Endodermal cell (in vitro differentiated cells): ENCODE results near the gene ALDH3B2. TPM values are rescaled to one million over a fixed set of nuclear protein-coding genes. Genes with fewer than 3 reads are reported as not detected.

Source experiments
- DNase-seq: peaks from one replicate; pipeline ENCODE4 v3.0.0-alpha.2; 2017
- H3K27ac ChIP-seq: 2 replicates; pipeline ENCODE4 v1.5.1; 2013; ENCODE audit warnings: mild to moderate bottlenecking, low read depth, low read length, moderate library complexity
- H3K27me3 ChIP-seq: 2 replicates; pipeline ENCODE4 v1.6.1; 2013; ENCODE audit warnings: mild to moderate bottlenecking, low read length, moderate library complexity; ENCODE audit not compliant: insufficient read depth, control insufficient read depth, poor library complexity, severe bottlenecking
- H3K36me3 ChIP-seq: 2 replicates; pipeline ENCODE4 v1.7.0; 2013; ENCODE audit warnings: mild to moderate bottlenecking, low read length, moderate library complexity; ENCODE audit not compliant: control insufficient read depth, insufficient read depth
- H3K4me1 ChIP-seq: one replicate; pipeline ENCODE4 v1.7.0; 2013; ENCODE audit warnings: low read length; ENCODE audit not compliant: control insufficient read depth, insufficient read depth
- H3K4me3 ChIP-seq: 2 replicates; pipeline ENCODE4 v1.5.1; 2013; ENCODE audit warnings: mild to moderate bottlenecking, low read length, moderate library complexity
- H3K9ac ChIP-seq: 2 replicates; pipeline ENCODE4 v1.6.1; 2013; ENCODE audit warnings: mild to moderate bottlenecking, low read length, moderate library complexity; ENCODE audit not compliant: poor library complexity, severe bottlenecking; ENCODE audit errors: extremely low read depth
- H3K9me3 ChIP-seq: 2 replicates; pipeline ENCODE4 v1.6.1; 2013; ENCODE audit warnings: mild to moderate bottlenecking, low read length, moderate library complexity; ENCODE audit not compliant: control insufficient read depth
- H3K27ac Mint-ChIP-seq: 2 replicates; pipeline ENCODE4 v1.8.0; 2020; ENCODE audit warnings: mixed read lengths
- H3K27me3 Mint-ChIP-seq: 2 replicates; pipeline ENCODE4 v1.8.0; 2021; ENCODE audit warnings: mild to moderate bottlenecking, mixed read lengths; ENCODE audit not compliant: insufficient read depth
- H3K36me3 Mint-ChIP-seq: 2 replicates; pipeline ENCODE4 v1.8.0; 2020; ENCODE audit warnings: low read depth, mixed read lengths
- H3K4me1 Mint-ChIP-seq: 2 replicates; pipeline ENCODE4 v1.8.0; 2020; ENCODE audit warnings: mixed read lengths
- H3K4me3 Mint-ChIP-seq: 2 replicates; pipeline ENCODE4 v1.8.0; 2020; ENCODE audit warnings: mild to moderate bottlenecking, moderate library complexity, mixed read lengths
- H3K9me3 Mint-ChIP-seq: 2 replicates; pipeline ENCODE4 v1.8.0; 2020; ENCODE audit warnings: mild to moderate bottlenecking, mixed read lengths
- CTCF ChIP-seq: fragments of 200-600 bp; sonication (generic); conservative IDR thresholded peaks from 2 replicates; pipeline ENCODE4 v1.5.0; 2021; ENCODE audit warnings: antibody characterized with exemption, mild to moderate bottlenecking
- WGBS, 2 experiments: methylation state at CpG; one replicate each; pipeline versions ENCODE4 v1.1.5 to v1.1.7; 2013; ENCODE audit warnings: missing lambda C conversion rate in 2 of 2, mixed read lengths in 1 of 2; ENCODE audit not compliant: insufficient coverage in 1 of 2, insufficient read length in 1 of 2; 5-methylcytosine and 5-hydroxymethylcytosine counted together
- total RNA-seq, 2 donors: library from RNA; stranded (reverse); fragmentation: NEBNext Ultra II Directional in 1 of 2; extraction: Animal tissue kit (Norgen Biotek cat#: 25700) in 1 of 2; gene quantifications; 2 replicates in 1 of 2; 3 replicates in 1 of 2; pipeline ENCODE4 v1.2.1, GENCODE V29; 2021

The ALDH3B2 gene
- total RNA-seq, 2 donors from 2014 or later = not detected

GRCh38 chr11:67698247-67698646, 23.8 kb upstream of the ALDH3B2 start:
- DNase-seq = peak; percentile 61
- no peak overlapping the region for H3K27ac Mint-ChIP-seq
- no peaks in the 10 kb centered on the region for H3K27me3 ChIP-seq
- no peaks in the 10 kb centered on the region for H3K4me1 ChIP-seq
- H3K4me3 Mint-ChIP-seq = no peak overlapping the region
- no peak overlapping the region for H3K27ac ChIP-seq
- no peaks in the 10 kb centered on the region for H3K27me3 Mint-ChIP-seq
- peaks cover 28% of the 10 kb centered on the region for H3K9me3 ChIP-seq
- peak; percentile 44 for TF ChIP-seq CTCF
- 70 to 89% methylated on average over 3 to 4 of the region's 6 CpGs for WGBS, 2 experiments
- peaks cover 4% of the 10 kb centered on the region for H3K4me1 Mint-ChIP-seq
- H3K4me3 ChIP-seq = no peak overlapping the region
- H3K9ac ChIP-seq = no peak overlapping the region
- H3K36me3 Mint-ChIP-seq = no peaks in the 10 kb centered on the region
- H3K9me3 Mint-ChIP-seq = peaks cover 48% of the 10 kb centered on the region
- H3K36me3 ChIP-seq = no peaks in the 10 kb centered on the region

GRCh38 chr11:67697846-67698245, 23.4 kb upstream of the ALDH3B2 start:
- Histone ChIP-seq H3K9me3 (peaks cover 28% of the 10 kb centered on the region), H3K27me3 (no peaks in the 10 kb centered on the region), H3K9ac (no peak overlapping the region), H3K4me3 (no peak overlapping the region), H3K27ac (no peak overlapping the region), H3K36me3 (no peaks in the 10 kb centered on the region), H3K4me1 (no peaks in the 10 kb centered on the region)
- Mint-ChIP-seq H3K9me3 (peaks cover 48% of the 10 kb centered on the region), H3K27ac (no peak overlapping the region), H3K27me3 (no peaks in the 10 kb centered on the region), H3K4me3 (no peak overlapping the region), H3K4me1 (no peaks in the 10 kb centered on the region), H3K36me3 (no peaks in the 10 kb centered on the region)
- WGBS, 2 experiments = 88 to 100% methylated on average over 1 to 4 of the region's 4 CpGs
- DNase-seq = no peak
- no peak for TF ChIP-seq CTCF

- Histone ChIP-seq H3K9ac (no peak overlapping the region), H3K36me3 (no peaks in the 10 kb centered on the region), H3K27ac (no peak overlapping the region), H3K4me3 (no peak overlapping the region), H3K27me3 (no peaks in the 10 kb centered on the region), H3K4me1 (no peaks in the 10 kb centered on the region), H3K9me3 (peaks cover 28% of the 10 kb centered on the region)
- no peaks in the 10 kb centered on the region for H3K36me3 Mint-ChIP-seq
- H3K9me3 Mint-ChIP-seq = peaks cover 48% of the 10 kb centered on the region
- no peak for TF ChIP-seq CTCF
- WGBS, 2 experiments = 93 to 100% methylated on average over 4 to 7 of the region's 7 CpGs
- H3K4me1 Mint-ChIP-seq = no peaks in the 10 kb centered on the region
- DNase-seq = no peak
- H3K4me3 Mint-ChIP-seq = no peak overlapping the region
- H3K27me3 Mint-ChIP-seq = no peaks in the 10 kb centered on the region
- no peak overlapping the region for H3K27ac Mint-ChIP-seq
Observed at GRCh38 chr11:67696998-67697397, 22.6 kb upstream of the ALDH3B2 start.
